ENCODE measurements around the gene OCA2. TPM values are rescaled to one million over a fixed set of nuclear protein-coding genes. Genes with fewer than 3 reads are reported as not detected.

Gene OCA2
- polyA plus RNA-seq, 3 donors, result not detected

GRCh38 chr15:28093752-28094535 is 5.2 kb downstream of the OCA2 start:
- no peak for TF ChIP-seq CTCF (IDR thresholded peaks at IDR 0.05)
- Mint-ChIP-seq H3K27ac (no peak overlapping the region), H3K9me3 (peaks cover 8 to 59% (median 45%) of the 10 kb centered on the region in 7 donors), H3K36me3 (peaks cover 6 to 8% of the 10 kb centered on the region in 2 donors), H3K4me3 (peak overlapping the region in 1 of 2 donors; percentile 88), H3K4me1 (peaks cover 24% of the 10 kb centered on the region), H3K27me3 (ENCODE audit: low read depth in 3 of 3) (peaks cover 73 to 85% (median 75%) of the 10 kb centered on the region in 3 donors)
- no peak overlapping the region for H3K9ac ChIP-seq (ENCODE audit: insufficient read depth, low read length, poor library complexity, severe bottlenecking)
- H3K27me3 ChIP-seq (ENCODE audit: control insufficient read depth in 2 of 2, insufficient read depth in 2 of 2, low read length in 2 of 2), result peaks cover 55 to 86% of the 10 kb centered on the region in 2 donors
- intact Hi-C loops (cut with micrococcal nuclease), result no loop called here
- no peak overlapping the region for H3K27ac ChIP-seq (ENCODE audit: low read depth in 1 of 2, low read length in 2 of 2)
- H3K79me2 ChIP-seq (ENCODE audit: insufficient read depth, low read length), result no peaks in the 10 kb centered on the region
- H3K4me3 ChIP-seq (replicated peaks in 1 of 3; ENCODE audit: low read depth in 2 of 3, low read length in 3 of 3), result no peak overlapping the region
- no peaks in the 10 kb centered on the region for H4K20me1 ChIP-seq (ENCODE audit: insufficient read depth, low read length)
- peak overlapping the region; percentile 41 for H2AFZ ChIP-seq (ENCODE audit: insufficient read depth, low read depth, low read length, poor library complexity, severe bottlenecking)
- H3K36me3 ChIP-seq (replicated peaks in 1 of 2; ENCODE audit: control insufficient read depth in 1 of 2, insufficient read depth in 2 of 2, low read length in 2 of 2), result no peaks in the 10 kb centered on the region
- no peak overlapping the region for H3K4me2 ChIP-seq (replicated peaks; ENCODE audit: extremely low read depth, low read length, poor library complexity, severe bottlenecking)
- peaks cover 22 to 31% of the 10 kb centered on the region in 2 donors for H3K4me1 ChIP-seq (ENCODE audit: control insufficient read depth in 1 of 2, insufficient read depth in 2 of 2, low read length in 2 of 2)
- H3K9me3 ChIP-seq (replicated peaks in 1 of 2; ENCODE audit: control insufficient read depth in 1 of 2, insufficient read depth in 1 of 2, low read length in 2 of 2), result peaks cover 16 to 66% of the 10 kb centered on the region in 2 donors
- no peak for DNase-seq
- WGBS (ENCODE audit: insufficient coverage), result 39% methylated on average over 5 of the region's 20 CpGs

- Histone ChIP-seq H3K27me3 (ENCODE audit: control insufficient read depth in 2 of 2, insufficient read depth in 2 of 2, low read length in 2 of 2) (peaks cover 32 to 61% of the 10 kb centered on the region in 2 donors), H3K36me3 (replicated peaks in 1 of 2; ENCODE audit: control insufficient read depth in 1 of 2, insufficient read depth in 2 of 2, low read length in 2 of 2) (no peaks in the 10 kb centered on the region), H3K4me1 (ENCODE audit: control insufficient read depth in 1 of 2, insufficient read depth in 2 of 2, low read length in 2 of 2) (peaks cover 17 to 19% of the 10 kb centered on the region in 2 donors), H3K4me3 (replicated peaks in 1 of 3; ENCODE audit: low read depth in 2 of 3, low read length in 3 of 3) (no peak overlapping the region), H4K20me1 (ENCODE audit: insufficient read depth, low read length) (no peaks in the 10 kb centered on the region), H3K27ac (ENCODE audit: low read depth in 1 of 2, low read length in 2 of 2) (no peak overlapping the region), H3K9me3 (replicated peaks in 1 of 2; ENCODE audit: control insufficient read depth in 1 of 2, insufficient read depth in 1 of 2, low read length in 2 of 2) (peaks cover 16 to 47% of the 10 kb centered on the region in 2 donors), H3K79me2 (ENCODE audit: insufficient read depth, low read length) (no peaks in the 10 kb centered on the region), H2AFZ (ENCODE audit: insufficient read depth, low read depth, low read length, poor library complexity, severe bottlenecking) (no peak overlapping the region), H3K4me2 (replicated peaks; ENCODE audit: extremely low read depth, low read length, poor library complexity, severe bottlenecking) (no peak overlapping the region), H3K9ac (ENCODE audit: insufficient read depth, low read length, poor library complexity, severe bottlenecking) (no peak overlapping the region)
- peaks cover 8 to 59% (median 47%) of the 10 kb centered on the region in 7 donors for H3K9me3 Mint-ChIP-seq
- no peak for TF ChIP-seq CTCF (IDR thresholded peaks at IDR 0.05)
- no peak for DNase-seq
- no peak overlapping the region for H3K27ac Mint-ChIP-seq
- 100% methylated on average over 2 of the region's 2 CpGs for WGBS (ENCODE audit: insufficient coverage)
- peaks cover 52 to 65% (median 56%) of the 10 kb centered on the region in 3 donors for H3K27me3 Mint-ChIP-seq (ENCODE audit: low read depth in 3 of 3)
- no peak overlapping the region for H3K4me3 Mint-ChIP-seq
- H3K36me3 Mint-ChIP-seq, result peaks cover 5 to 6% of the 10 kb centered on the region in 2 donors
- peaks cover 12% of the 10 kb centered on the region for H3K4me1 Mint-ChIP-seq
- intact Hi-C loops (cut with micrococcal nuclease), result no loop called here
Measured at GRCh38 chr15:28091313-28091712, 7.8 kb downstream of the OCA2 start.
